GM12865 (cell line): ENCODE results near the gene NDUFB8.

Source experiments
- DNase-seq: peaks from one replicate; pipeline ENCODE4 v3.0.0; 2010; ENCODE audit warnings: low read depth
- H3K4me3 ChIP-seq: 2 replicates; pipeline ENCODE4 v1.5.1; 2011; ENCODE audit warnings: mild to moderate bottlenecking, low read depth, low read length, control low read depth
- CTCF ChIP-seq: IDR thresholded peaks from 2 replicates; pipeline ENCODE4 v1.5.1; 2011; ENCODE audit warnings: low read length, control low read depth, low read depth, inconsistent platforms; ENCODE audit not compliant: insufficient read depth; ENCODE audit errors: missing control alignments

NDUFB8 gene

GRCh38 chr10:100485366-100485765 is 44.3 kb downstream of the NDUFB8 start:
- TF ChIP-seq CTCF: no peak
- no peak for DNase-seq
- H3K4me3 ChIP-seq: no peak overlapping the region

GRCh38 chr10:100483876-100484666 is 45.6 kb downstream of the NDUFB8 start:
- no peak for TF ChIP-seq CTCF
- no peak overlapping the region for H3K4me3 ChIP-seq
- no peak for DNase-seq

- TF ChIP-seq CTCF: no peak
- no peak for DNase-seq
- H3K4me3 ChIP-seq: no peak overlapping the region
Measured at GRCh38 chr10:100482834-100483185, 46.9 kb downstream of the NDUFB8 start.

- peak overlapping the region; percentile 34 for H3K4me3 ChIP-seq
- DNase-seq: peak; percentile 76
- TF ChIP-seq CTCF: peak; percentile 82
Measured at GRCh38 chr10:100482181-100482833, 47.4 kb downstream of the NDUFB8 start.

GRCh38 chr10:100481462-100482081 is 48.1 kb downstream of the NDUFB8 start:
- peak; percentile 91 for DNase-seq
- H3K4me3 ChIP-seq: peak overlapping the region; percentile 34
- TF ChIP-seq CTCF: no peak

GRCh38 chr10:100480002-100480401 is 49.7 kb downstream of the NDUFB8 start:
- TF ChIP-seq CTCF: no peak
- no peak for DNase-seq
- H3K4me3 ChIP-seq: no peak overlapping the region
